ENCODE data around the gene TIMELESS.
"Not testable (repeated sequence)": the region's sequence is repeated elsewhere in the genome, so short reads cannot be mapped to it uniquely, and the experiment has no call there.

Gene TIMELESS

DNA sequence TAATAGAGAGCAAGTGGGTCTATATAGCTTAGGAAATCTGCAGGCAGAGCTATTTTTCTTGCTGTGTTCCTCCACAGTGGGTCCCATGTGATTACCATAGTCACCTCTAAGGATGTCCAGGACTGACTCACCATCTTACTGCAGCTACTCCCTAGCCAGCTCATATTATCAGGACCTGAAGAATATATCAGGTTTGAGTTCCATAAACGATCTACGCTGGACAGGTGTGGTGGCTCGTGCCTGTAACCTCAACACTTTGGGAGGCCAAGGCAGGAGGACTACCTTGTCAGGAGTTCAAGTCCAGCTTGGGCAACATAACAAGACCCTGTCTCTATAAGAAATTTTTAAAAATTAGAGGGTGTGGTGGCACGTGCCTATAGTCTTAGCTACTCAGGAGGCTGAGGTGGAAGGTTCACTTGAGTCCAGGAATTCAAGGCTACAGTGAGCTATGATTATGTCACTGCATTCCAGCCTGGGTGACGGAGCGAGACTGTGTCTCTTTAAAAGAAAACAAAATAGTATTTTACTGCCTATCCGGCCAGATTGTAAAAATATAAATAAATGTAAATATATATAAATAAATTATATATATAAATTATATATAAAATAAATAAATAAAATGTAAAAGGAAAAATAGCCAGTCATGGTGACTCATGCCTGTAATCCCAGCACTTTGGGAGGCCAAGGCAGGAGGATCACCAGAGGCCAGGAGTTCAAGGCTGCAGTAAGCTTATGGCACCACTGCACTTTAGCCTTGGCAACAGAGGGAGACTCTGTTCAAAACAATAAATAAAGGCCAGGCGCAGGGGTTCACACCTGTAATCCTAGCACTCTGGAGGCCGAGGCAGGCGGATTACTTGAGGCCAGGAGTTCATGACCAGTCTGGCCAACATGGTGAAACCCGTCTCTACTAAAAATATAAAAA is 12.3 kb upstream of the TIMELESS start:
- no peak for DNase-seq

DNA sequence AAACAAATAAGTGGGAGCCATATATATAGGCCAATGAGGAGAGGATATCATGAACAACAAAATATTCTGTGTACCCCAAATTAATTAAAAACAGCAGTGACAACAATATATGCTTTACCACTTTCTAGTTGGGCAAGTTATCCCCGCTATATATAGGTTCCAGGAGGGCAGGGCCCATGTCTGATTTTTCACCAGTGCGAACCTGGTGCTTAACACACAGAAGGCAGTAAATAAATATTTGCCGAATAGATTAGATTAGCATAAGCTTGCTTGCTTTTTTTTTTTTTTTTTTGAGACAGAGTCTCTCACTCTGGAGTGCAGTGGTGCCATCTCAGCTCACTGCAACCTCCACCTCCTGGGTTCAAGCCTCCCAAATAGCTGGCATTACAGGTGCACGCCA is 8.6 kb upstream of the TIMELESS start:
- DNase-seq: no peak

GRCh38 chr12:56454557-56454956 is 5.3 kb upstream of the TIMELESS start, which contains the start of gene MIP:
TSS of gene MIP (minus strand) at chr12:56454657. CDS start at chr12:56454613, 44 bp downstream.
- no peak for DNase-seq

DNA sequence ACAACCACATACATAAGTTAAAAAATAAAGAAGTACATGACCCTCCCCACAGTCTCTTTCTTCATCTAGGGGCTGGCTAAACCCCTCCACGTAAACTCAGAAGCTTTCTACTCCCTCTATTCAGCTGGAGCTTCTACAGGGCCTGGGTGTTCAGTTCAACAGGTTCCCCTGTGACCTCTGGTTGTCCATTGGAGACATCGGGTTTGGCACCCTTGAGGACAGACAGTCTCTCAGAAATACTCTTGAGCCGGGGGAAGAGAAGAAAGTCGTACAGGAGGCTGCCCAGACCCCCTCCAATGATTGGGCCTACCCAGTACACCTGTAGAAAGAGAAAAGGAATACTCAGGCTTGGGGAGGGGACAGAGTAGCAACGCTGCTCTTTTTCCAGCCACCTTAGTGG is 1.9 kb upstream of the TIMELESS start:
- DNase-seq: no peak

DNA sequence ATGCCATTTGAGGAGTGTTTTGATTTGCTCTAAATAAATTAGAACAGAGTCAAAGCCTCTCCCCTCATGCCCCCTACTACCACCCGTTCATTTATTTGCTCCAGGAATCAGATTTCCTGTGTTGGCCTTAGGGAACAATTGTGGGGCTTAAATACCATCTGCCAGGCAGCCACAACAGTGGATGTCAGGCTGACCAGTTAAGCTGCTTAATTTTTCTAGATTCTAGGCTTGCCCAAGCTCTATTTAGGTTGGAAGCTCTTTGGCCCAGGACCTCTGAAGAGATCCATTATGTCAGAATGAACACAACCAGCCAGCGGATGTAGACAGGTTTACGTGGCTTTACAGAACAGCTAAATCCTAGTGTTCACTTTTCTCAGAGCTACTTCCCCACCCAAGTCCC is 1.0 kb upstream of the TIMELESS start:
- no peak for DNase-seq

GRCh38 chr12:56449622-56449984 is 377 bp upstream of the TIMELESS start:
- DNase-seq: no peak

DNA sequence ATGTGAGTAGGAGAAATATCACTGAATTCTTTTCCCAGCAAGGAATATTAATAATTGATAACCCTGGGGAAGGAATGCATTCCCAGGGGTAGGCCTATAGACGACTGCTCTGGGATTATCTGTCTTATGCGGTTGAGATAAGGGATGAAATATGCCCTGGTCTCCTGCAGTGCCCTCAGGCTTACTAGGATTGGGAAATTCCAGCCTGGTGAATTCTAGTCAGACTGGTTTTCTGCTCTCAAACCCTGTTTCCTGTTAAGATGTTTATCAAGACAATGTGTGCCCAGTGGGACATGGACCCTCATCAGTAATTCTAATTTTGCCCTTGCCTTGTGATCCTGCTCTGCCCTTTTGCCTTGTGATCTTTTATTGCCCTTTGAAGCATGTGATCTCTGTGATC is 6.0 kb downstream of the TIMELESS start:
- not testable (repeated sequence) for DNase-seq

- DNase-seq: no peak
These were observed 11.6 kb downstream of the TIMELESS start for GRCh38 chr12:56437430-56438176.

DNA sequence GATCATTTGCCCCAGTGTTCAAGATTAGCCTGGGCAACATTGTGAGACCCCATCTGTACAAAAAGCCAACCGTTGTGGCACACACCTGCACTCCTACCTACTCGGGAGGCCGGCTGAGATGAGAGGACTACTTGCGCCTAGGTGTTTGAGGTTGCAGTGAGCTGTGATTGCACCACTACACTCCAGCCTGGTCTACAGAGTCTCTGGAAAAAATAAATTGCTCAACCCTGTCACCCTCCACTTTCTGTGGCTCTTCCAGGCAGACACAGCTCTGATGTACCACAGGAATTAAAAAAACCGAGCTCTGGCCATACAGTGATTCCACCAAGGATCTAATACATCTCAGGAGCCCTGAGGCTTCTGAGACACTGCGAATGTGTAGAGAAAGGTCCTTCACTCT is 14.4 kb downstream of the TIMELESS start:
- no peak for DNase-seq

GRCh38 chr12:56431850-56432249 is 17.4 kb downstream of the TIMELESS start:
- no peak for DNase-seq

- no peak for DNase-seq
These were observed 17.9 kb downstream of the TIMELESS start for GRCh38 chr12:56431288-56431687.

DNA sequence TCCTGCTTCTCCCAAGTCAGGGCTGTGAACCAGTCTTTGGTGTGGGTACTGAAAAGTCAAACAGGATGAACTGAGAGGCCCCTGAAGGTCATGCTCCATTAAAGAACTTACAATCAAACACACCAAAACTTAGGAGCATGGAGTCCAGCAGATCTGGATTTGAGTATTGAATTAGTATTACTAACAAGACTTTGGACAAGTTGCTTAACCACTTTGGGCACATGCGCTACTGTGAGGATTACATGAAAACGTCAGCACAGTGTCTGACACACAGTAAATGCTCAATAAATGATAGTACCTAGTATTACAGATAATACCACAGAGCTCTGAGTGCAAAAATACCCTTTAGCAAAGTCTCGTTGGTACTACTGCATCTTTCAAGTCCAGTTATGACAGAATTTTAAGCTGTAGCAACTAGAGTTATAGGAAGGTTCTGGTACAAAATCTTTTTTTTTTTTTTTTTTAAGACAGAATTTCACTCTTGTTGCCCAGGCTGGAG is 23.2 kb downstream of the TIMELESS start:
- DNase-seq: no peak

DNA sequence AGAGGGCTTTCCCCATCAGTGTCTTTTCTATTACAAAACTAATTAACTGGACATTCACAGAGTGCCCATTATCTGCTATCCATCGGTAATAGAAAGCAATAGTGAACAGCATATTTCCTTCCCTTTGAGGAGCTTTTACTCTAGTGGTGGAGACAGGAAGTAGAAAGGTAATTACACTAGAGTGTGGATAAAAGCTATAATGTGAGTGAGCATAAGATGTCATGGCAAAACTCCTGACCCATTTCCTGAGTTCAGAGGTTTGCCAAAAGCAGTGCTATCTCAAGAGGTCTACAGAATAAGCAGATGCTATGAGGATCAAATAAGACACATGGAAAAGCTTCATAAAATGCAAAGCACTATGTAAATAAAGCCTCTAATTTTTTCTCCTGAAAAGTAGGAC is 24.0 kb downstream of the TIMELESS start:
- no peak for DNase-seq

DNA sequence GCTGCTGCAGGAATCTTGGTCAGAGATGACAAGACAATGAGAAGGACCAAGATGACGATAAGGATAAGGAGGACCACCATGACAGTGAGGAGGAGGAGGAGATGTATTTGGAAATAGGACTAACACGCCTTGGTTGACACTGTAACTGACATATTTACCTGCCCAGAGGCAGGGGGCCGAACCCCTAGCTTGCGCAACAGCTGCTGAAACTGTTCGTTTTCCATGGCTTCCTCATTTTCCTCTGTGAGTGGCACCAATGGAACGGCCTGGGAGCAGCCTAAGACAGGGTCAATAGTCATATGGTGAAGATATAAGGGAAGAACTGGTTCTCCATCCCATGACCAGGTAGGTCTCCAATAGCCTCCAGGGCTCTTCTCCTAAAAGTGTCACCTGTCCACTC is 28.8 kb downstream of the TIMELESS start:
- DNase-seq: no peak

GRCh38 chr12:56417739-56418138 is 31.5 kb downstream of the TIMELESS start:
- no peak for DNase-seq

GRCh38 chr12:56414401-56414800 is 34.8 kb downstream of the TIMELESS start:
- no peak for DNase-seq

- DNase-seq: no peak
These were observed 35.8 kb downstream of the TIMELESS start for GRCh38 chr12:56413392-56413791.

DNA sequence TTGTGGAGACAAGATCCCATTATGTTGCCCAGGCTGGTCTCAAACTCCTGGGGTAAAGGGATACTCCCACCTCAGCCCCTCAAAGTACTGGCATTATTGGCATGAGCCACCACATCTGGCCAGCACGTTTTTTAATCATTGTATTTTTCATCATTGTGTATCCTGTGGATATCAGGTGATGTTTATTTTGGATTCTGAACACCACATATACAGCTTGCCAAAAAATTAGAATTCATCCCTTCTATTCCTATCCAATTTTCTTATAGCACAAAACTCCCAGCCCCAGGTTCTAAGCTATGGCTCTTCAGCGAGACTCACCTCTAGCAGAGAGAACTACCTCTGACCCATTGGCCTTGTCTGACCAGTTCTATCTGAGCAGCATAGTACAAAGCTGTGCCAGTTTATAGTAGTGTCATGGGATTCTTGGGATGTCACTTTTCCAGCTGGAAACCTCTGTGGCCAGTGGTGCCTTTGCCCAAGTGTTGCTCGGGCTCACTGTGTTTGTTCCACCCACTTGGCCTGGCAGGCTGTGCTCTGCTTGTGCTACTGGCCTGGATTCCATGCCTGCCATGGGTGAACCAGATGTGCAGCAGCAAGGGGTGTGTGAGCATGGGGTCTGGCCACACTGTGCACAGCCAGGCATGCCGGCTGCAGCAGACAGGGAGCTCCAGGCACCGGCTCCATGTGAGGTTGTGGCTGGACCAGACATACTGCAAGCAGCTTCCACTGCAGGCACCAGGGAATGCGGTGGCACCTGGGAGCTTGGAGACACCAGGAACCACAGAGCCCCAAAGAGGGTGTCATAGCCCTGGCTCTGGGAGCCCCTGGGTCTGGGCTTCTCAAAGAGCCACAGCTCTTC is 37.2 kb downstream of the TIMELESS start:
- no peak for DNase-seq

GRCh38 chr12:56410768-56411167 is 38.5 kb downstream of the TIMELESS start:
- no peak for DNase-seq

DNA sequence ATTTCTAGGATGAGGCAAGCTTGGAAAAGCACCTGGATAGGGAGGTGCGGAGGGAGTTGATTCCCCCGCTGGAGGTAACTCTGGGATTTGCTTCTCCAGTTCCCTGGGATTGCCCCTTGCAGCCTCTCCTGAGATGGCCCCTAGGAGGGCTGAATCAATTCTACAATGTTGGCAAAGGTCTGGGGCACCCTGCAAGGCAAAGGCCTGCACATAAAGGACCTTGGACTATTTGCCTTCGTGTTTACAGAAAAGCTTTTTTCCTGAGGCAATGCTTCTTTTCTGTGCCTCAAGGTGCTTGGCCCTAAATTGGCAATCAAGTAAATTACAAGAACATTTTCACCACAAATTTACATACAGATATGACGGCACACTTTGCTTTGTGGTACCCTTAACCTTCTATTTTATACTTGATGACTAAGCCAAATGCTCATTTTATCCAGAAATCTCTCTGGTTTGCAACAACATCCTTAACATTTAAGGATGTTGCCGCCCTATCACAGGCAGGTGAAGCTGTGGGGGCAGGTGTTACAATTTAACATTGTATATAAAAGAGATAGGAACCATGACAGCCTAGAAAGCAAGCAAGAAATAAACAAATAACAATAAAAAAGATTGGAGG is 40.3 kb downstream of the TIMELESS start:
- no peak for DNase-seq

DNA sequence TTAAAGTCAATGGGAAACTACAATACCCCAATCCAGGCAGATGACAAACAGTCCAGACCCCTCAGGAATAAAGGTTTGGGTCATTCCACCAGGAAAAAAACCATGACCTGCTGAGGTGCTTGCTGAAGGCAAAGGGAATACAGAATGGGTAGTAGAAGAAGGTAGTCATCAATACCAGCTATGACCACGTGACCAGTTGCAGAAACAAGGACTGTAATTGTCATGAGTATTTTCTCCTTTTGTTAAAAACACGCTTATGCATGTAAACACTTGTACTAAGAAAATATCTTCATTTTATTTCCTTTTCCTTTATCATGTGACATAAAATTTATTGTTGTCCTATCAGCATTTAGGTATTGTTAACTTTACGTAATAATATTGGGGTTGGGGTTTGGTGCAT is 45.0 kb downstream of the TIMELESS start:
- not testable (repeated sequence) for DNase-seq

- not testable (repeated sequence) for DNase-seq
These were observed 47.6 kb downstream of the TIMELESS start for GRCh38 chr12:56401612-56402011.
